K562 (cell line): ENCODE measurements around the gene MEX3D. TPM values are rescaled to one million over a fixed set of nuclear protein-coding genes. Genes with fewer than 3 reads are reported as not detected.
A peak's percentile ranks its signal among the peaks of the same experiment; 100 is the strongest.

Experiments
- AFF4 ChIP-seq: sonication (generic); formaldehyde crosslinking; IDR thresholded peaks from 2 replicates; pipeline ENCODE4 v1.8.0; 2023; ENCODE audit warnings: mild to moderate bottlenecking, missing genetic modification reagents
- ATF6 ChIP-seq: sonication (generic); formaldehyde crosslinking; IDR thresholded peaks from 2 replicates; pipeline ENCODE4 v1.4.0; 2020; ENCODE audit warnings: mild to moderate bottlenecking, missing genetic modification reagents
- CHD1 ChIP-seq: fragments of 200-600 bp; sonication (generic); IDR thresholded peaks from one replicate; pipeline ENCODE4 v1.6.1; 2012; ENCODE audit warnings: mild to moderate bottlenecking, moderate library complexity, low read length, inconsistent platforms
- CXXC5 ChIP-seq: fragments of 250-450 bp; sonication (Bioruptor Pico); IDR thresholded peaks from 2 replicates; pipeline ENCODE4 v1.8.0; 2022; ENCODE audit warnings: inconsistent platforms, mild to moderate bottlenecking, moderate library complexity
- FOS ChIP-seq: IDR thresholded peaks from 3 replicates; pipeline ENCODE4 v1.6.1; 2011; ENCODE audit not compliant: insufficient read length; ENCODE audit errors: extremely low read depth
- GABPB2 ChIP-seq: fragments of 250-450 bp; sonication (Bioruptor Pico); conservative IDR thresholded peaks from 2 replicates; pipeline ENCODE4 v1.5.1; 2021; ENCODE audit warnings: mild to moderate bottlenecking
- HDAC6 ChIP-seq: IDR thresholded peaks from 2 replicates; pipeline ENCODE4 v1.6.1; 2012; ENCODE audit warnings: low read depth, mild to moderate bottlenecking, control low read depth, inconsistent platforms, low read length, moderate library complexity
- KAT8 ChIP-seq: fragments of 450-650 bp; IDR thresholded peaks from 2 replicates; pipeline ENCODE4 v1.6.1; 2016; ENCODE audit warnings: low read depth, mild to moderate bottlenecking
- MAFG ChIP-seq: fragments of 450-650 bp; conservative IDR thresholded peaks from 2 replicates; pipeline ENCODE4 v1.6.1; 2016; ENCODE audit warnings: missing genetic modification characterization, missing compliant biosample characterization
- MED1 ChIP-seq: sonication (generic); formaldehyde crosslinking; IDR thresholded peaks from 2 replicates; pipeline ENCODE4 v1.8.1; 2023; ENCODE audit warnings: missing genetic modification reagents, borderline replicate concordance
- NFRKB ChIP-seq: fragments of 450-650 bp; IDR thresholded peaks from 2 replicates; pipeline ENCODE4 v1.6.1; 2016; ENCODE audit warnings: low read depth
- NR3C1 ChIP-seq: sonication (generic); formaldehyde crosslinking; IDR thresholded peaks from 2 replicates; pipeline ENCODE4 v1.8.1; 2022; ENCODE audit warnings: missing genetic modification reagents
- POLR2AphosphoS2 ChIP-seq: IDR thresholded peaks from 2 replicates; pipeline ENCODE4 v1.6.1; 2012; ENCODE audit warnings: low read length, improper control_type of control experiment
- SAFB2 ChIP-seq: fragments of 200-400 bp; formaldehyde crosslinking; IDR thresholded peaks from 2 replicates; pipeline ENCODE4 v1.6.1; 2018; ENCODE audit warnings: borderline replicate concordance, low read length, low read depth, moderate library complexity; ENCODE audit not compliant: severe bottlenecking
- SIRT6 ChIP-seq: IDR thresholded peaks from one replicate; pipeline ENCODE4 v1.6.1; 2012; ENCODE audit warnings: low read depth, mild to moderate bottlenecking, control low read depth, inconsistent platforms, low read length, moderate library complexity
- SMARCA4 ChIP-seq: fragments of 450-650 bp; IDR thresholded peaks from 2 replicates; pipeline ENCODE4 v1.6.1; 2016
- polyA plus RNA-seq, 8 experiments: library from polyadenylated mRNA; depleted of rRNA in 4 of 8; stranded (reverse) in 5 of 8; unstranded in 3 of 8; fragments of >200 nt; fragmentation: Nextera tagmentation in 2 of 8; fragmentation: Illumina TruSeq in 1 of 8; extraction: Ambion mirVana in 2 of 8; extraction: Trizol in 1 of 8; gene quantifications; 2 replicates each; pipeline versions ENCODE4 v1.2.1 to v1.2.3, GENCODE V29; 2011 to 2014; ENCODE audit warnings: inconsistent platforms in 1 of 8, missing spikeins in 1 of 8
- total RNA-seq, 7 experiments: library from RNA; depleted of rRNA in 6 of 7; stranded (reverse); fragments of >200 nt in 6 of 7; fragmentation: Illumina TruSeq in 2 of 7; extraction: Trizol in 2 of 7; gene quantifications; 2 replicates each; pipeline versions ENCODE4 v1.2.1 to v1.2.3, GENCODE V29; 2011 to 2021; ENCODE audit warnings: low replicate concordance in 1 of 7
- TF ChIP-seq, protein P1 (sequence below), 2 experiments: fragments of 150-350 bp in 1 of 2; IDR thresholded peaks; 2 replicates each; pipeline ENCODE4 v1.6.1; 2012 to 2016; ENCODE audit warnings: low read depth in 2 of 2, low read length in 2 of 2, mild to moderate bottlenecking in 1 of 2, moderate library complexity in 1 of 2

MEX3D gene
- total and polyA plus RNA-seq, 9 of the 15 experiments (the other 6 are each of a cell fraction or from before 2014, with no cell fraction given): 1.7 to 39.3 (median 5.7) TPM

DNA sequence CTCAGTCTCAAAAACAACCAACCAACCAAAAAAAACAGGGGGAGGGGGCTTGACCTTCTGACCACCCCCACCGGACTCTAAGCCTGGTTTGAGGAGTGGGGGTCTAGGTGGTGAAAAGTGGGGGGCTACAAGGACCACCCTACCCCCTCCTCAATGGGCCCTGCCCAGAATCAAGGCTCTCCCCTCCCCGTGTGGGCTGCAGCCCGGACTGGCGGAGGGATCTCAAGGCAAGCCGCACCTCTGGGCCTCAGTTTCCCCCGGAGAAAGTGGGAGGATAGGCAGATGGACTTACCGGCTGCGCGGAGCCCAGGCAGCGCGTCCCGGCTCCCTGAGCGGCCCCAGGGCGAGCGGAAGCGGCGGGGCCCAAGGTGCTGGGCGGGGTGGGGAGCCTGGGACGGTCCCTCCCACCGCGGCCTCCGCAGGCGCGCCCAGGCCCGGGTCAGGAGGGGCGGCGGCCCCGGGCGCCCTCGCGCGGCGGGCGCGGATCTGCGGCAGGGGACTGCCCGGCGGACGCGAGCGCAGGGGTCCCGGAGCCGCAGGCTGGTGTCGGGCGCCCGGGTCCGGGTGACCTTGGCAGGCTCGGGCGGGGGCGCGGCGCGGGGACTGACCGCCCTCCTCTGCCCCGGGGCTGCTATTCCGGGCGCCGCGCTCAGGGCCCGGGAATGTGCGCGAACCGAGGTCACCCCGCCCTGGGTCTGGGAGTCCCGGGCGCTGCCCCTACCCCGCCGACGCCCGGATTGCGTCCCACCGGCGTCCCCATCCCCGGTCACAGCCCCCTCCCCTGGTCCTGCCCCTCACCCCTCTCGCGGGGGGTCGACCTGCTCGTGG, 55.2 kb downstream of the MEX3D start, which contains the start of gene ADAMTSL5 (continued):
- TF ChIP-seq AFF4 (CRISPR knock-in tag): no peak
- no peak for TF ChIP-seq ATF6 (CRISPR knock-in tag)
- 0 out of 2 replicates have a peak, but pooled peaks have one; percentile 38 for TF ChIP-seq SMARCA4
- TF ChIP-seq SIRT6: no peak
- no peak for TF ChIP-seq POLR2AphosphoS2
- no peak for TF ChIP-seq NR3C1 (CRISPR knock-in tag)
- TF ChIP-seq, protein P1, sequence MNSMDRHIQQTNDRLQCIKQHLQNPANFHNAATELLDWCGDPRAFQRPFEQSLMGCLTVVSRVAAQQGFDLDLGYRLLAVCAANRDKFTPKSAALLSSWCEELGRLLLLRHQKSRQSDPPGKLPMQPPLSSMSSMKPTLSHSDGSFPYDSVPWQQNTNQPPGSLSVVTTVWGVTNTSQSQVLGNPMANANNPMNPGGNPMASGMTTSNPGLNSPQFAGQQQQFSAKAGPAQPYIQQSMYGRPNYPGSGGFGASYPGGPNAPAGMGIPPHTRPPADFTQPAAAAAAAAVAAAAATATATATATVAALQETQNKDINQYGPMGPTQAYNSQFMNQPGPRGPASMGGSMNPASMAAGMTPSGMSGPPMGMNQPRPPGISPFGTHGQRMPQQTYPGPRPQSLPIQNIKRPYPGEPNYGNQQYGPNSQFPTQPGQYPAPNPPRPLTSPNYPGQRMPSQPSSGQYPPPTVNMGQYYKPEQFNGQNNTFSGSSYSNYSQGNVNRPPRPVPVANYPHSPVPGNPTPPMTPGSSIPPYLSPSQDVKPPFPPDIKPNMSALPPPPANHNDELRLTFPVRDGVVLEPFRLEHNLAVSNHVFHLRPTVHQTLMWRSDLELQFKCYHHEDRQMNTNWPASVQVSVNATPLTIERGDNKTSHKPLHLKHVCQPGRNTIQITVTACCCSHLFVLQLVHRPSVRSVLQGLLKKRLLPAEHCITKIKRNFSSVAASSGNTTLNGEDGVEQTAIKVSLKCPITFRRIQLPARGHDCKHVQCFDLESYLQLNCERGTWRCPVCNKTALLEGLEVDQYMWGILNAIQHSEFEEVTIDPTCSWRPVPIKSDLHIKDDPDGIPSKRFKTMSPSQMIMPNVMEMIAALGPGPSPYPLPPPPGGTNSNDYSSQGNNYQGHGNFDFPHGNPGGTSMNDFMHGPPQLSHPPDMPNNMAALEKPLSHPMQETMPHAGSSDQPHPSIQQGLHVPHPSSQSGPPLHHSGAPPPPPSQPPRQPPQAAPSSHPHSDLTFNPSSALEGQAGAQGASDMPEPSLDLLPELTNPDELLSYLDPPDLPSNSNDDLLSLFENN (IDR thresholded peaks at IDR 0.05; ENCODE audit: low read depth in 2 of 2, low read length in 2 of 2): no peak
- no peak for TF ChIP-seq SAFB2
- peak; percentile 90 for TF ChIP-seq CXXC5
- TF ChIP-seq HDAC6: no peak
- TF ChIP-seq NFRKB: no peak
- TF ChIP-seq KAT8: no peak
- TF ChIP-seq GABPB2: no peak
- no peak for TF ChIP-seq MED1 (CRISPR knock-in tag)
- TF ChIP-seq CHD1: peak; percentile 57
- TF ChIP-seq FOS: no peak
- TF ChIP-seq MAFG (tag): no peak
